Measurements from ENCODE around the gene VSIG4.

DNA sequence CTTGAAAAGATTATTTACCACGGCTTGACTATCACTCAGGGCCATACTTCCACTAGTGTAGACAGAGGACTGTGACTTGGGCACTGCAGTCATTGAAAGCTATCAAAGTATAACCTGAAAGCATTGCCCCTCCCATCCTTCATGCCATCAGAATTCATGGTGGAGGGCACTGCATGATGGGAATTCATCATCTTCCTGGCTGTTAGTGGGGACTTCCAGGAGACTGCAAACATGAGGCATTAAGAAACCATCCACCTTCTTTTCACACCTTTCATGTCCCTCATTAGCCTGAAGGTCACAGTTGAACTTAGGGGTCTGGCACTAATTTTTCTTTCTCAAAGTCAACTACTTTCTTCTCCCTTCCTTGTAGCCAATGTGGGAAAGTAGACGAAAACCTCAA lies 25.8 kb downstream of the VSIG4 start:
- TF ChIP-seq, protein P1, sequence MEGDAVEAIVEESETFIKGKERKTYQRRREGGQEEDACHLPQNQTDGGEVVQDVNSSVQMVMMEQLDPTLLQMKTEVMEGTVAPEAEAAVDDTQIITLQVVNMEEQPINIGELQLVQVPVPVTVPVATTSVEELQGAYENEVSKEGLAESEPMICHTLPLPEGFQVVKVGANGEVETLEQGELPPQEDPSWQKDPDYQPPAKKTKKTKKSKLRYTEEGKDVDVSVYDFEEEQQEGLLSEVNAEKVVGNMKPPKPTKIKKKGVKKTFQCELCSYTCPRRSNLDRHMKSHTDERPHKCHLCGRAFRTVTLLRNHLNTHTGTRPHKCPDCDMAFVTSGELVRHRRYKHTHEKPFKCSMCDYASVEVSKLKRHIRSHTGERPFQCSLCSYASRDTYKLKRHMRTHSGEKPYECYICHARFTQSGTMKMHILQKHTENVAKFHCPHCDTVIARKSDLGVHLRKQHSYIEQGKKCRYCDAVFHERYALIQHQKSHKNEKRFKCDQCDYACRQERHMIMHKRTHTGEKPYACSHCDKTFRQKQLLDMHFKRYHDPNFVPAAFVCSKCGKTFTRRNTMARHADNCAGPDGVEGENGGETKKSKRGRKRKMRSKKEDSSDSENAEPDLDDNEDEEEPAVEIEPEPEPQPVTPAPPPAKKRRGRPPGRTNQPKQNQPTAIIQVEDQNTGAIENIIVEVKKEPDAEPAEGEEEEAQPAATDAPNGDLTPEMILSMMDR (IDR thresholded peaks at IDR 0.05; ENCODE audit: insufficient read depth, low read length): no peak
- TF ChIP-seq GABPA (IDR thresholded peaks at IDR 0.05; ENCODE audit: low read depth) (no peak), POLR2AphosphoS5 (IDR thresholded peaks at IDR 0.05; ENCODE audit: low read depth) (no peak), SPI1 (IDR thresholded peaks at IDR 0.05; ENCODE audit: borderline replicate concordance, low read depth) (no peak)
